ENCODE results near the gene TMPRSS11D.

The TMPRSS11D gene

DNA sequence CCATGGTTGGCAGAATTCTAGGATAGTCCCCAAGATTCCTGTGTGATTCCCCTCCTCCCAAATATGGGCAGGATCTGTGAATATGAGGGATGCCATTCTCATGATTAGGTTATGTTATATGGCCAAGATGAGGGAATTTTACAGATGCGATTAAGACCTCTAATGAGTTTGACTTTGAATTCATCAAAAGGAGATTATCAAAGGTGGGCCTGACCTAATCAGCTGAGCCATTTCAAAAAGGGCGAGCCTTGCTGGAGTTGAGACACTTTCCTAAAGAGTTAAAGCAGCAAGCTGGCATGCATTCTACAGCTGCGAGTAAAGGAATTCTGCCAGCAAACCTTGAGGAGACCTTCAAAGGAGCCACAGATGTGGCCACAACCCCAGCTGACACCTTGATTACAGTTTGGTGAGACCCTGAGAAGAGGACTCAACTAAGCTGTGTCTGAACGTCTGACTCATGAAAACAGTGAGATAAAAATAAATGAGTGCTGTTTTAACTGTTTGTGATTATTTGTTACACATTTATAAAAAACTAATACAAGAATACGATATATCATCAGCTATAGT is 31.7 kb upstream of the TMPRSS11D start:
- Histone ChIP-seq H3F3A (ENCODE audit: insufficient read depth) (no peaks in the 10 kb centered on the region), H3K9me3 (ENCODE audit: insufficient read depth, low read length) (no peaks in the 10 kb centered on the region), H3K27ac (ENCODE audit: low read depth, low read length) (no peak overlapping the region), H3K79me2 (ENCODE audit: insufficient read depth, low read length) (no peaks in the 10 kb centered on the region), H3K9ac (ENCODE audit: low read length) (no peak overlapping the region), H3K27me3 (ENCODE audit: low read length) (no peaks in the 10 kb centered on the region), H3K9me2 (replicated peaks; ENCODE audit: insufficient read depth, low read length) (no peaks in the 10 kb centered on the region), H2AFZ (ENCODE audit: low read depth, low read length, severe bottlenecking) (no peak overlapping the region), H3K36me3 (ENCODE audit: low read length) (no peaks in the 10 kb centered on the region), H3K4me3 (ENCODE audit: insufficient read depth, low read length, poor library complexity, severe bottlenecking) (no peak overlapping the region), H4K20me1 (ENCODE audit: low read depth, low read length) (no peaks in the 10 kb centered on the region), H3K4me2 (ENCODE audit: low read depth, low read length, poor library complexity, severe bottlenecking) (no peak overlapping the region)
- TF ChIP-seq, protein P1, sequence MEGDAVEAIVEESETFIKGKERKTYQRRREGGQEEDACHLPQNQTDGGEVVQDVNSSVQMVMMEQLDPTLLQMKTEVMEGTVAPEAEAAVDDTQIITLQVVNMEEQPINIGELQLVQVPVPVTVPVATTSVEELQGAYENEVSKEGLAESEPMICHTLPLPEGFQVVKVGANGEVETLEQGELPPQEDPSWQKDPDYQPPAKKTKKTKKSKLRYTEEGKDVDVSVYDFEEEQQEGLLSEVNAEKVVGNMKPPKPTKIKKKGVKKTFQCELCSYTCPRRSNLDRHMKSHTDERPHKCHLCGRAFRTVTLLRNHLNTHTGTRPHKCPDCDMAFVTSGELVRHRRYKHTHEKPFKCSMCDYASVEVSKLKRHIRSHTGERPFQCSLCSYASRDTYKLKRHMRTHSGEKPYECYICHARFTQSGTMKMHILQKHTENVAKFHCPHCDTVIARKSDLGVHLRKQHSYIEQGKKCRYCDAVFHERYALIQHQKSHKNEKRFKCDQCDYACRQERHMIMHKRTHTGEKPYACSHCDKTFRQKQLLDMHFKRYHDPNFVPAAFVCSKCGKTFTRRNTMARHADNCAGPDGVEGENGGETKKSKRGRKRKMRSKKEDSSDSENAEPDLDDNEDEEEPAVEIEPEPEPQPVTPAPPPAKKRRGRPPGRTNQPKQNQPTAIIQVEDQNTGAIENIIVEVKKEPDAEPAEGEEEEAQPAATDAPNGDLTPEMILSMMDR (IDR thresholded peaks at IDR 0.05; ENCODE audit: insufficient read depth, low read length, poor library complexity, severe bottlenecking) = no peak
- TF ChIP-seq EZH2phosphoT487 (conservative IDR thresholded peaks at IDR 0.05; ENCODE audit: low read length) = no peak

DNA sequence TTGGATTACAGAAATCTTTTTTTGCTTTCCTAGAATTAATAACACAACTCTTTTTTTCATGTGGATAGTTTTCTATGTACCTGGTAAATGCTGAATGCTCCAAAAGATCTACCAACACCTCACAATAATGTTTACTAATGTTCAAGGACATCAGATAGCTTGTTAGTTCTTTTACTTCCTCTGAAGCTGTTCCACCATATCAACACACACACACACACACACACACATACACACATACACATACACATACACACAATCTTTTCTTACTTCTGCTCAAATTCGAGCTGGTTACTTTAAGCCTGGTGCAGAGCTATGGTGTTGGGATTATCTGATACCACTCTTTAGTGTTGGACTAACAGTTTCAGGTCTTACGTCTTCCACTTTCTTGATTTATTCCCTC is 28.3 kb upstream of the TMPRSS11D start:
- Histone ChIP-seq H2AFZ (ENCODE audit: low read depth, low read length, severe bottlenecking) (no peak overlapping the region), H3K36me3 (ENCODE audit: low read length) (no peaks in the 10 kb centered on the region), H3K9me2 (replicated peaks; ENCODE audit: insufficient read depth, low read length) (no peaks in the 10 kb centered on the region), H4K20me1 (ENCODE audit: low read depth, low read length) (no peaks in the 10 kb centered on the region), H3K27me3 (ENCODE audit: low read length) (no peaks in the 10 kb centered on the region), H3F3A (ENCODE audit: insufficient read depth) (no peaks in the 10 kb centered on the region), H3K27ac (ENCODE audit: low read depth, low read length) (no peak overlapping the region), H3K4me3 (ENCODE audit: insufficient read depth, low read length, poor library complexity, severe bottlenecking) (no peak overlapping the region), H3K9ac (ENCODE audit: low read length) (no peak overlapping the region), H3K4me2 (ENCODE audit: low read depth, low read length, poor library complexity, severe bottlenecking) (no peak overlapping the region), H3K9me3 (ENCODE audit: insufficient read depth, low read length) (no peaks in the 10 kb centered on the region), H3K79me2 (ENCODE audit: insufficient read depth, low read length) (no peaks in the 10 kb centered on the region)
- no peak for TF ChIP-seq EZH2phosphoT487 (conservative IDR thresholded peaks at IDR 0.05; ENCODE audit: low read length)
- TF ChIP-seq, protein P1 (IDR thresholded peaks at IDR 0.05; ENCODE audit: insufficient read depth, low read length, poor library complexity, severe bottlenecking) = no peak

DNA sequence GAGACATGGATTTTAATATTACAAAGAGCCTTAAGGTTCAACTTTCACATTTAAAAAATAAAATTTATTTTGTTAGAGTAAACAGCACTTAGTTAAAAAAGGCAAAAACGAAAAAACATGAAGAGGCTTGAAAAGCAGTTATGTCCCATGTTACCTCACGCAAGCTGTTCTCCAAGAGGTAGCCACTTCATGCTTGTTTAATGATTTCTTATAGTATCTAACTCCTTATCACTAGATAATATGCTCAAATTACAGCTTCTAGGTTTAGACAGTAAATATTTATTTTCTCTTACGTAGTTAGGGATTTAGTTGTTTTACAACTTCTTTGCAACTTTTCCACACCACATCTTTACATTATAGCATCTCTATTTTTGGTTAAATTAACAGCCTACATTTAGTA is 27.8 kb upstream of the TMPRSS11D start:
- no peaks in the 10 kb centered on the region for H3K9me2 ChIP-seq (replicated peaks; ENCODE audit: insufficient read depth, low read length)
- no peak overlapping the region for H3K4me2 ChIP-seq (ENCODE audit: low read depth, low read length, poor library complexity, severe bottlenecking)
- no peaks in the 10 kb centered on the region for H3F3A ChIP-seq (ENCODE audit: insufficient read depth)
- H2AFZ ChIP-seq (ENCODE audit: low read depth, low read length, severe bottlenecking) = no peak overlapping the region
- no peaks in the 10 kb centered on the region for H3K9me3 ChIP-seq (ENCODE audit: insufficient read depth, low read length)
- no peak for TF ChIP-seq EZH2phosphoT487 (conservative IDR thresholded peaks at IDR 0.05; ENCODE audit: low read length)
- TF ChIP-seq, protein P1 (IDR thresholded peaks at IDR 0.05; ENCODE audit: insufficient read depth, low read length, poor library complexity, severe bottlenecking) = no peak
- H3K27me3 ChIP-seq (ENCODE audit: low read length) = no peaks in the 10 kb centered on the region
- H3K4me3 ChIP-seq (ENCODE audit: insufficient read depth, low read length, poor library complexity, severe bottlenecking) = no peak overlapping the region
- H3K9ac ChIP-seq (ENCODE audit: low read length) = no peak overlapping the region
- H4K20me1 ChIP-seq (ENCODE audit: low read depth, low read length) = no peaks in the 10 kb centered on the region
- H3K27ac ChIP-seq (ENCODE audit: low read depth, low read length) = no peak overlapping the region
- no peaks in the 10 kb centered on the region for H3K79me2 ChIP-seq (ENCODE audit: insufficient read depth, low read length)
- no peaks in the 10 kb centered on the region for H3K36me3 ChIP-seq (ENCODE audit: low read length)
